Measurements from ENCODE around the gene KEL.

GRCh38 chr7:142897691-142898090, 64.5 kb downstream of the KEL start:
- no peak for TF ChIP-seq CTCF (IDR thresholded peaks at IDR 0.05)
- TF ChIP-seq POLR2AphosphoS5 (IDR thresholded peaks at IDR 0.05) = no peak
- TF ChIP-seq EP300 (IDR thresholded peaks at IDR 0.05) = no peak
